Spleen (tissue), 7 donors: ENCODE measurements around the gene ZNF385C.

ENCODE experiments used
- CTCF ChIP-seq, 11 experiments: fragments of 200-600 bp in 7 of 11; fragments of 450-650 bp in 4 of 11; sonication (generic) in 4 of 11; IDR thresholded peaks in 8 of 11; conservative IDR thresholded peaks in 3 of 11; 1 replicate in 7 of 11; 2 replicates in 4 of 11; pipeline versions ENCODE4 v1.4.0 to v1.8.0; 2016 to 2021; ENCODE audit warnings: antibody characterized with exemption in 11 of 11, inconsistent platforms in 4 of 11, mild to moderate bottlenecking in 1 of 11
- POLR2A ChIP-seq, 3 donors: fragments of 450-650 bp; IDR thresholded peaks; one replicate each; pipeline ENCODE4 v1.5.1; 2017; ENCODE audit warnings: antibody characterized with exemption in 3 of 3, mild to moderate bottlenecking in 1 of 3
- donor health status: DM: no; HTN: no; CAD: no; lungs with moderate emphysema.
- donor health status: DM: no; HTN: no; CAD: no.
- donor health status: DM: no; HTN: no; CAD: no.

DNA sequence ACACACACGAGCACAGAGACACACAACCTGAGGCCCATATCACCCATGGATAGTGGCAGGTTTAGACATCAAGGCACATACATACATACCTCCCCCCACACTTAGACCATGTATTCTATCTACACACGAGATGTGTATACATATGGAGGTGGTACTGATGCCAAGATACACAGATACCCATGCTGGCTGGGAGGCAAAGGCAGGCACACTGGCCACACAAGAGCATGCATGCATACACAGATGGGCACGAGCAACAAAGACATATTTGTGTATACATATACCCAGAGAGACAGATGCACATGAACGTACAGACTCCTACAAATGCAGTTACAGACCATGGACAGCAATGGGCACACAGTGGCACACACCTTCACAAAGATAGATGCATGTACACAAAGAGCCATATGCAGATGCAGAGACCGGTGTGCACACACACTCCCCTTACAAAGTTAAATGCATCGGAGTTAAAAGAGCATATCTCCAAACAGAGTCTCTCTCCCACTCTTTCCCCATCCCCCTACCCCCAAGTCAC is 45.9 kb downstream of the ZNF385C start:
- TF ChIP-seq CTCF (IDR thresholded peaks at IDR 0.05 in 8 of 11, conservative IDR thresholded peaks at IDR 0.05 in 3 of 11) (no peak), POLR2A (IDR thresholded peaks at IDR 0.05) (no peak)
